Mammary epithelial cell (primary cell): ENCODE results near the gene RNF126.

Source experiments
- CTCF ChIP-seq, 2 donors: IDR thresholded peaks in 1 of 2; conservative IDR thresholded peaks in 1 of 2; 2 replicates each; pipeline ENCODE4 v1.5.1; 2011 to 2012; ENCODE audit warnings: inconsistent platforms in 2 of 2, low read length in 2 of 2, mild to moderate bottlenecking in 2 of 2, control low read depth in 1 of 2, low read depth in 1 of 2; ENCODE audit not compliant: insufficient read depth in 1 of 2; ENCODE audit errors: extremely low read depth in 1 of 2
- EZH2 ChIP-seq: IDR thresholded peaks from 2 replicates; pipeline ENCODE4 v1.6.1; 2012; ENCODE audit warnings: low read length, inconsistent platforms, borderline replicate concordance

- no peak for TF ChIP-seq EZH2
- no peak for TF ChIP-seq CTCF (conservative IDR thresholded peaks at IDR 0.05 in 1 of 2, IDR thresholded peaks at IDR 0.05 in 1 of 2; ENCODE audit: extremely low read depth in 1 of 2, insufficient read depth in 1 of 2, low read depth in 1 of 2, low read length in 2 of 2)
These were observed 18.7 kb downstream of the RNF126 start for GRCh38 chr19:644363-644762.
